ENCODE data around the gene STEEP1.

Gene STEEP1

DNA sequence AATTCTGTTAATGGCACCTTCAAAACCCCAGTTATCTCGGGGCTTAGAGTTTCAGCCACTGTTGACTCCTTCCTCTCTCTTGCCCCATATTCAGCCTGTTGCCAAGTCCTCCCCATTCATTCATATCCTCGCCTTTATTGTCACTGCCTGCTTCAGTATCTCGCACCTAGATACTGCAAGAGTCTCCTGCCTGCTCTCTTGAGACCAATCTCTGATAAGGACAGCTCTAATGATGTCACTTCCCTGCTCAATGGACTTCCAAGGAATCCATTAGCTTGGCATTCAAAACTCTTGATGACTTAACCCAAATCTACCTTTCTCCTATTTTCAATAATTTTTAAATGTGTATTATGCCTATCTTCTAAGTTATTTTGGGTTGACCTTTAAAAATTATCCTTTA, 8.0 kb upstream of the STEEP1 start:
- Histone ChIP-seq H3K4me2 (ENCODE audit: low read length, poor library complexity, severe bottlenecking) (peak overlapping the region; percentile 1), H2BK12ac (ENCODE audit: low read length in 2 of 2) (no peak overlapping the region), H3K9me3 (ENCODE audit: control insufficient read depth, low read length) (no peaks in the 10 kb centered on the region), H2AK5ac (ENCODE audit: low read length, severe bottlenecking) (no peak overlapping the region), H4K91ac (ENCODE audit: low read length) (no peak overlapping the region), H3K36me3 (ENCODE audit: control insufficient read depth in 1 of 2, insufficient read depth in 2 of 2, low read depth in 1 of 2, low read length in 2 of 2) (peaks cover 0 to 11% of the 10 kb centered on the region in 2 experiments), H3K27ac (ENCODE audit: low read length, poor library complexity, severe bottlenecking) (no peak overlapping the region), H3K18ac (ENCODE audit: low read depth in 1 of 2, low read length in 2 of 2) (no peak overlapping the region), H2BK15ac (ENCODE audit: low read depth, poor library complexity, severe bottlenecking) (no peak overlapping the region), H3K9ac (ENCODE audit: low read length) (peak overlapping the region; percentile 91), H3K79me1 (replicated peaks; ENCODE audit: low read length, poor library complexity, severe bottlenecking) (no peaks in the 10 kb centered on the region), H3K27me3 (ENCODE audit: control insufficient read depth in 1 of 2, insufficient read depth in 1 of 2, low read length in 2 of 2) (peaks cover 0 to 4% of the 10 kb centered on the region in 2 experiments), H3K4me1 (ENCODE audit: control insufficient read depth, insufficient read depth, low read depth, low read length) (peaks cover 1% of the 10 kb centered on the region), H3K4ac (ENCODE audit: low read depth in 1 of 2, low read length in 2 of 2) (no peak overlapping the region), H3K4me3 (ENCODE audit: insufficient read depth in 1 of 2, low read depth in 1 of 2, low read length in 2 of 2) (peak overlapping the region in 1 of 2 experiments; percentile 80), H2BK5ac (ENCODE audit: low read depth, low read length, poor library complexity, severe bottlenecking) (no peak overlapping the region), H2BK120ac (ENCODE audit: low read depth, low read length) (no peak overlapping the region), H3K14ac (ENCODE audit: low read length in 2 of 2) (no peak overlapping the region), H3K23ac (ENCODE audit: low read length in 2 of 2) (no peak overlapping the region), H2AFZ (ENCODE audit: low read depth, low read length) (no peak overlapping the region), H4K8ac (ENCODE audit: low read length) (no peak overlapping the region)
- WGBS, result 91% methylated on average over 3 of the region's 3 CpGs
- no peak for DNase-seq

DNA sequence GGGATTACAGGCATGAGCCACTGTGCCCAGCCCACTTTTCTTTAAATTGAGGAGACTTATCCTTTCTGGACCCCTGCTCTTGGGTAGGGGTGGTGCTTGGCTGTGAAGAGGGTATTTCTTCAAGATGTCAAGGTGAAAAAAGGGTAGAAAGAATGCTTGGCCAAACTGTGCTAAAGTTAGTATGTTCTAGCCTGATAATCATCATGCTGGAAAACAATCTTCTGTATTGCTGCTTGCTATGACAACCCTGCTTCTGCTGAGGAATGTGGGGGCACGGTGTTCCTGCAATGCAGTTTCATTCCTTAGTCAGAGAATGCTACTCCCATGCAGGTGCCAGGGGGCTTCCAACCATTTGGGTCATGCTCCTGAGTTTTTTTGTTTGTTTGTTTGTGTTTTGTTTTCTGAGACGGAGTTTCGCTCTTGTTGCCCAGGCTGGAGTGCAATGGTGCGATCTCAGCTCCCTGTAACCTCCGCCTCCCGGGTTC, 5.2 kb upstream of the STEEP1 start:
- H2AFZ ChIP-seq (ENCODE audit: low read depth, low read length), result no peak overlapping the region
- H3K4ac ChIP-seq (ENCODE audit: low read depth in 1 of 2, low read length in 2 of 2), result no peak overlapping the region
- H3K9me3 ChIP-seq (ENCODE audit: control insufficient read depth, low read length), result no peaks in the 10 kb centered on the region
- H4K91ac ChIP-seq (ENCODE audit: low read length), result no peak overlapping the region
- H2AK5ac ChIP-seq (ENCODE audit: low read length, severe bottlenecking), result no peak overlapping the region
- H3K23ac ChIP-seq (ENCODE audit: low read length in 2 of 2), result no peak overlapping the region
- no peak overlapping the region for H3K14ac ChIP-seq (ENCODE audit: low read length in 2 of 2)
- H2BK15ac ChIP-seq (ENCODE audit: low read depth, poor library complexity, severe bottlenecking), result no peak overlapping the region
- 91% methylated on average over 3 of the region's 6 CpGs for WGBS
- no peak overlapping the region for H2BK120ac ChIP-seq (ENCODE audit: low read depth, low read length)
- H3K4me3 ChIP-seq (ENCODE audit: insufficient read depth in 1 of 2, low read depth in 1 of 2, low read length in 2 of 2), result no peak overlapping the region
- no peaks in the 10 kb centered on the region for H3K36me3 ChIP-seq (ENCODE audit: control insufficient read depth in 1 of 2, insufficient read depth in 2 of 2, low read depth in 1 of 2, low read length in 2 of 2)
- H3K79me1 ChIP-seq (replicated peaks; ENCODE audit: low read length, poor library complexity, severe bottlenecking), result no peaks in the 10 kb centered on the region
- no peak overlapping the region for H4K8ac ChIP-seq (ENCODE audit: low read length)
- H3K27ac ChIP-seq (ENCODE audit: low read length, poor library complexity, severe bottlenecking), result no peak overlapping the region
- H2BK12ac ChIP-seq (ENCODE audit: low read length in 2 of 2), result no peak overlapping the region
- H2BK5ac ChIP-seq (ENCODE audit: low read depth, low read length, poor library complexity, severe bottlenecking), result no peak overlapping the region
- no peak overlapping the region for H3K4me2 ChIP-seq (ENCODE audit: low read length, poor library complexity, severe bottlenecking)
- no peaks in the 10 kb centered on the region for H3K4me1 ChIP-seq (ENCODE audit: control insufficient read depth, insufficient read depth, low read depth, low read length)
- H3K27me3 ChIP-seq (ENCODE audit: control insufficient read depth in 1 of 2, insufficient read depth in 1 of 2, low read length in 2 of 2), result no peaks in the 10 kb centered on the region
- H3K9ac ChIP-seq (ENCODE audit: low read length), result no peak overlapping the region
- no peak overlapping the region for H3K18ac ChIP-seq (ENCODE audit: low read depth in 1 of 2, low read length in 2 of 2)
- DNase-seq, result no peak

DNA sequence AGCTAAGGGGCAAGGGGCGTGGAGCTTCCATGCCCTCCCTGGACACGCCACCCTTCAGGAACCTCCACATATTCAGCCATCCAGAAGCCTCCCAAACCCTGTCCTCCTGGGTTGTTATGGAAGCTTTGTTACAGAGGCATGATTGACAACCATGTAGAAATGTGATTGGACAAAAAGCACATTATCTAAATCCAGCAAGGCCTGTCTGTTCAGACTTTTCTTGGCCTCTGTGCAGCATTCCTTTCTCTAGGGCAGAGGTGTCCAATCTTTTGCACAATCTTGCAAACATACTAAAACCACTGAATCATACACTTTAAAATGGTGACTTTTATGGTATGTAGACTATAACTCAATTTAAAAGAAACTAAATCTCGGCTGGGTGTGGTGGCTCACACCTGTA, 12.7 kb downstream of the STEEP1 start:
- no peak overlapping the region for H3K27ac ChIP-seq (ENCODE audit: low read length, poor library complexity, severe bottlenecking)
- H4K8ac ChIP-seq (ENCODE audit: low read length), result no peak overlapping the region
- no peak overlapping the region for H3K4ac ChIP-seq (ENCODE audit: low read depth in 1 of 2, low read length in 2 of 2)
- H4K91ac ChIP-seq (ENCODE audit: low read length), result no peak overlapping the region
- no peaks in the 10 kb centered on the region for H3K9me3 ChIP-seq (ENCODE audit: control insufficient read depth, low read length)
- no peak overlapping the region for H2BK15ac ChIP-seq (ENCODE audit: low read depth, poor library complexity, severe bottlenecking)
- no peak overlapping the region for H3K9ac ChIP-seq (ENCODE audit: low read length)
- no peaks in the 10 kb centered on the region for H3K27me3 ChIP-seq (ENCODE audit: control insufficient read depth in 1 of 2, insufficient read depth in 1 of 2, low read length in 2 of 2)
- no peak overlapping the region for H2AK5ac ChIP-seq (ENCODE audit: low read length, severe bottlenecking)
- no peak overlapping the region for H3K23ac ChIP-seq (ENCODE audit: low read length in 2 of 2)
- no peak overlapping the region for H2BK5ac ChIP-seq (ENCODE audit: low read depth, low read length, poor library complexity, severe bottlenecking)
- no peak overlapping the region for H2BK120ac ChIP-seq (ENCODE audit: low read depth, low read length)
- H3K18ac ChIP-seq (ENCODE audit: low read depth in 1 of 2, low read length in 2 of 2), result no peak overlapping the region
- no peak for DNase-seq
- no peak overlapping the region for H3K14ac ChIP-seq (ENCODE audit: low read length in 2 of 2)
- H3K79me1 ChIP-seq (replicated peaks; ENCODE audit: low read length, poor library complexity, severe bottlenecking), result peaks cover 4% of the 10 kb centered on the region
- H3K4me3 ChIP-seq (ENCODE audit: insufficient read depth in 1 of 2, low read depth in 1 of 2, low read length in 2 of 2), result no peak overlapping the region
- H3K4me2 ChIP-seq (ENCODE audit: low read length, poor library complexity, severe bottlenecking), result no peak overlapping the region
- 100% methylated on average over 1 of the region's 3 CpGs for WGBS
- no peak overlapping the region for H2AFZ ChIP-seq (ENCODE audit: low read depth, low read length)
- no peak overlapping the region for H2BK12ac ChIP-seq (ENCODE audit: low read length in 2 of 2)
- peaks cover 0 to 9% of the 10 kb centered on the region in 2 experiments for H3K36me3 ChIP-seq (ENCODE audit: control insufficient read depth in 1 of 2, insufficient read depth in 2 of 2, low read depth in 1 of 2, low read length in 2 of 2)
- no peaks in the 10 kb centered on the region for H3K4me1 ChIP-seq (ENCODE audit: control insufficient read depth, insufficient read depth, low read depth, low read length)

DNA sequence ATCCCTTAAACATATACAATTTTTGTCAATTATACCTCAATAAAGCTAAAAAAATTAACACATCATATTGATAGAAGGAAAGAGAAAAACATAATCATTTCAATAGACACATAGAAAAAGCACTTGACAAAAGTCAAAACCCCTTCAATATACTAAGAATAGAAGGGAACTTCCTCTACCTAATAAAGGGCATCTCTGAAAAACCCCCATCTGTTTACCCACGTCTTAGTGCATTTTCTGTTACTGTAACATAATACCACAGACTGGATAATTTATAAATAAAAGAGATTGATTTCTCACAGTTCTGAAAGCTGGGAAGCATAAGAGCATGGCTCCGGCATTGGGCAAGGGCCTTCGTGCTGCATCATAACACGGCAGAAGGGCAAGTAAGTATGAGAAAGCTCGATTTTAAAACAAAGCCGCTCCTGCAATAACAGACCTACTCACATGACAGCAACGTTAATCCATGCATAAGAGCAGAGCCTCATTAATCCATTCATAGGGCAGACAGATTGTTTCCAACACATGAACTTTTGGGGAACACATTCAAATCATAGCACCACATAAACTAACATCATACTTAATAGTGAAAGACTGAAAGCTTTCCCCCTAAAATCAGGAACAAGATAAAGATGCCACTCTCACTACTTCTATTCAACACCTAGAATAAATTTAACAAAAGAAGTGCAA, 15.7 kb downstream of the STEEP1 start:
- Histone ChIP-seq H3K79me1 (replicated peaks; ENCODE audit: low read length, poor library complexity, severe bottlenecking) (peaks cover 4% of the 10 kb centered on the region), H3K4me2 (ENCODE audit: low read length, poor library complexity, severe bottlenecking) (no peak overlapping the region), H3K9me3 (ENCODE audit: control insufficient read depth, low read length) (no peaks in the 10 kb centered on the region), H3K23ac (ENCODE audit: low read length in 2 of 2) (no peak overlapping the region), H2BK5ac (ENCODE audit: low read depth, low read length, poor library complexity, severe bottlenecking) (no peak overlapping the region), H2BK12ac (ENCODE audit: low read length in 2 of 2) (no peak overlapping the region), H3K18ac (ENCODE audit: low read depth in 1 of 2, low read length in 2 of 2) (no peak overlapping the region), H3K27me3 (ENCODE audit: control insufficient read depth in 1 of 2, insufficient read depth in 1 of 2, low read length in 2 of 2) (no peaks in the 10 kb centered on the region), H3K9ac (ENCODE audit: low read length) (no peak overlapping the region), H4K8ac (ENCODE audit: low read length) (no peak overlapping the region), H3K27ac (ENCODE audit: low read length, poor library complexity, severe bottlenecking) (no peak overlapping the region), H2AK5ac (ENCODE audit: low read length, severe bottlenecking) (no peak overlapping the region), H3K4me1 (ENCODE audit: control insufficient read depth, insufficient read depth, low read depth, low read length) (no peaks in the 10 kb centered on the region), H2AFZ (ENCODE audit: low read depth, low read length) (no peak overlapping the region), H3K36me3 (ENCODE audit: control insufficient read depth in 1 of 2, insufficient read depth in 2 of 2, low read depth in 1 of 2, low read length in 2 of 2) (no peaks in the 10 kb centered on the region), H3K4me3 (ENCODE audit: insufficient read depth in 1 of 2, low read depth in 1 of 2, low read length in 2 of 2) (no peak overlapping the region), H3K14ac (ENCODE audit: low read length in 2 of 2) (no peak overlapping the region), H2BK120ac (ENCODE audit: low read depth, low read length) (no peak overlapping the region), H3K4ac (ENCODE audit: low read depth in 1 of 2, low read length in 2 of 2) (no peak overlapping the region), H2BK15ac (ENCODE audit: low read depth, poor library complexity, severe bottlenecking) (no peak overlapping the region), H4K91ac (ENCODE audit: low read length) (no peak overlapping the region)
- DNase-seq, result no peak
- WGBS, result 77% methylated on average over 6 of the region's 7 CpGs
